Neural progenitor cell (in vitro differentiated cells): Measurements from ENCODE around the gene SV2B. TPM values are rescaled to one million over a fixed set of nuclear protein-coding genes. Genes with fewer than 3 reads are reported as not detected.

ENCODE experiments used
- DNase-seq: peaks from one replicate; pipeline ENCODE4 v3.0.0-alpha.2; 2016; ENCODE audit warnings: low spot score
- H2AFZ ChIP-seq: fragments of 200-600 bp; sonication (generic); replicated peaks from 2 replicates; pipeline ENCODE4 v1.6.1; 2016; ENCODE audit warnings: antibody characterized with exemption
- H3F3A ChIP-seq: fragments of 200-600 bp; sonication (generic); 2 replicates; pipeline ENCODE4 v1.6.1; 2016; ENCODE audit warnings: antibody characterized with exemption, low read depth
- H3K27ac ChIP-seq: fragments of 200-600 bp; sonication (generic); 2 replicates; pipeline ENCODE4 v1.5.1; 2016; ENCODE audit warnings: mild to moderate bottlenecking
- H3K27me3 ChIP-seq: fragments of 200-600 bp; sonication (generic); 2 replicates; pipeline ENCODE4 v1.6.1; 2016; ENCODE audit warnings: mild to moderate bottlenecking, moderate library complexity
- H3K36me3 ChIP-seq: fragments of 200-600 bp; sonication (generic); 2 replicates; pipeline ENCODE4 v1.5.1; 2016
- H3K4me1 ChIP-seq: fragments of 200-600 bp; sonication (generic); 2 replicates; pipeline ENCODE4 v1.6.1; 2016; ENCODE audit warnings: mixed run types
- H3K4me2 ChIP-seq: fragments of 200-600 bp; sonication (generic); 2 replicates; pipeline ENCODE4 v1.6.1; 2016
- H3K4me3 ChIP-seq: fragments of 200-600 bp; sonication (generic); 2 replicates; pipeline ENCODE4 v1.5.1; 2016
- H3K79me2 ChIP-seq: fragments of 200-600 bp; sonication (generic); 2 replicates; pipeline ENCODE4 v1.6.1; 2016; ENCODE audit warnings: low read depth
- H3K9ac ChIP-seq: fragments of 200-600 bp; sonication (generic); 2 replicates; pipeline ENCODE4 v1.6.1; 2016
- H3K9me3 ChIP-seq: fragments of 200-600 bp; sonication (generic); 2 replicates; pipeline ENCODE4 v1.5.1; 2016; ENCODE audit warnings: low read depth
- H4K20me1 ChIP-seq: fragments of 200-600 bp; sonication (generic); 2 replicates; pipeline ENCODE4 v1.6.1; 2016; ENCODE audit warnings: low read depth
- H3K27ac Mint-ChIP-seq: 3 replicates; pipeline ENCODE4 v1.8.0; 2021; ENCODE audit warnings: mixed read lengths
- H3K27me3 Mint-ChIP-seq: 2 replicates; pipeline ENCODE4 v1.8.0; 2022; ENCODE audit warnings: low read depth, mild to moderate bottlenecking, inconsistent platforms, moderate library complexity, mixed read lengths; ENCODE audit not compliant: insufficient read depth
- H3K36me3 Mint-ChIP-seq: 3 replicates; pipeline ENCODE4 v1.8.0; 2021; ENCODE audit warnings: mixed read lengths
- H3K4me1 Mint-ChIP-seq: 3 replicates; pipeline ENCODE4 v1.8.0; 2021; ENCODE audit warnings: mixed read lengths
- H3K4me3 Mint-ChIP-seq: 3 replicates; pipeline ENCODE4 v1.8.0; 2021; ENCODE audit warnings: mild to moderate bottlenecking, moderate library complexity, mixed read lengths
- H3K9me3 Mint-ChIP-seq: 3 replicates; pipeline ENCODE4 v1.8.0; 2020; ENCODE audit warnings: mixed read lengths
- EZH2 ChIP-seq: fragments of 200-600 bp; sonication (generic); IDR thresholded peaks from 2 replicates; pipeline ENCODE4 v1.6.1; 2017; ENCODE audit warnings: antibody characterized with exemption, mild to moderate bottlenecking, moderate library complexity
- EZH2phosphoT487 ChIP-seq: fragments of 200-600 bp; sonication (generic); IDR thresholded peaks from 2 replicates; pipeline ENCODE4 v1.6.1; 2017; ENCODE audit warnings: antibody characterized with exemption
- total RNA-seq: library from RNA; depleted of rRNA; stranded (reverse); fragments of >200 nt; gene quantifications from 2 replicates; pipeline ENCODE4 v1.2.3, GENCODE V29; 2015; ENCODE audit warnings: low replicate concordance
- TF ChIP-seq, protein P1 (sequence below): fragments of 200-600 bp; sonication (generic); IDR thresholded peaks from 2 replicates; pipeline ENCODE4 v1.5.1; 2017; ENCODE audit warnings: antibody characterized with exemption, mild to moderate bottlenecking

SV2B gene
- total RNA-seq, 1 donor from 2014 or later = 0.02 TPM

DNA sequence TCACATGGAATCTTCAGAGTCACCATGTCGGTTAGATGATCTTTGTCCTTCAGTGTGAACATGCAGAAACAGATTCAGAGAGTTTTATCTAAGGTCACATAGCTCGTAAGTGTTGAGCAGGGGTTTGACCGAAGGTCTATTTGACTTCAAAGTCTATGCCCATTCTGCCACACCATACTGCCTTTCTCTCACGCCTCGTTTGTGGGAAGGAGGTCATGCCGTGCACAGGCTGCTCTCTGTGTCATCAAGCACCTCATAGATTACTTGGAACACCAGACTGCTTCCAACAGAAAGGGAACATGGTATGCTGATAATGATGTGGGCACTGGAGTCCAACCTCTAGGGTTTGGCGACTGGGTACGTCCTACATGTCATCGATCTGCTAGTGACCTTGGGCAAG, 128.8 kb downstream of the SV2B start:
- no peak overlapping the region for H3K4me3 ChIP-seq

DNA sequence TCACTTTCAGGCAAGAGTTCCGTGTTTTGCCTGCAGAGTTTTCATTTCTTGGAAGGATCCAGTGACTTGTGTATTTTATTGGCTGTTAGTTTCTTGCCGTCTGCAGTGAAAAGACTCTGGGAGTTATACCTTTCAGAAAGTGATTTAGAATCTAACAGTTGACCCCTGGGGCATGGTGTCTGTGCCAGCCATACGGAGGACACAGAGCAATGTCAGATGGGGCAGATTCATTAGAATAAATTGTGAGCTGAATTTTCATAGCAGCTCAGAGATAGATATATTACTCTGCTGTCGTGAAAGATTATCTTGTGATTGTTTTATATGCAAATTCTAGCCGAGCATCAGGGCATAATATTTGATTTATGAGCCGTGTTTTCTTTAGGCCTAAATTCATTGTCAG, 131.6 kb downstream of the SV2B start:
- peaks cover 2% of the 10 kb centered on the region for H3K27me3 Mint-ChIP-seq
- H3K27ac ChIP-seq = no peak overlapping the region
- H3K9me3 Mint-ChIP-seq = peaks cover 3% of the 10 kb centered on the region

More for the DNA sequence above, 128.8 kb downstream of the SV2B start:
- H3F3A ChIP-seq = peaks cover 13% of the 10 kb centered on the region
- no peak for DNase-seq
- peaks cover 21% of the 10 kb centered on the region for H3K4me1 ChIP-seq
- H3K27me3 ChIP-seq = no peaks in the 10 kb centered on the region
- no peaks in the 10 kb centered on the region for H3K9me3 ChIP-seq
- Mint-ChIP-seq H3K27me3 (peaks cover 2% of the 10 kb centered on the region), H3K4me1 (peaks cover 8% of the 10 kb centered on the region), H3K27ac (no peak overlapping the region), H3K4me3 (no peak overlapping the region), H3K36me3 (no peaks in the 10 kb centered on the region), H3K9me3 (peaks cover 3% of the 10 kb centered on the region)
- no peaks in the 10 kb centered on the region for H4K20me1 ChIP-seq
- H2AFZ ChIP-seq = no peak overlapping the region
- no peak overlapping the region for H3K27ac ChIP-seq
- no peaks in the 10 kb centered on the region for H3K79me2 ChIP-seq
- no peak overlapping the region for H3K4me2 ChIP-seq
- no peak overlapping the region for H3K9ac ChIP-seq
- TF ChIP-seq, protein P1, sequence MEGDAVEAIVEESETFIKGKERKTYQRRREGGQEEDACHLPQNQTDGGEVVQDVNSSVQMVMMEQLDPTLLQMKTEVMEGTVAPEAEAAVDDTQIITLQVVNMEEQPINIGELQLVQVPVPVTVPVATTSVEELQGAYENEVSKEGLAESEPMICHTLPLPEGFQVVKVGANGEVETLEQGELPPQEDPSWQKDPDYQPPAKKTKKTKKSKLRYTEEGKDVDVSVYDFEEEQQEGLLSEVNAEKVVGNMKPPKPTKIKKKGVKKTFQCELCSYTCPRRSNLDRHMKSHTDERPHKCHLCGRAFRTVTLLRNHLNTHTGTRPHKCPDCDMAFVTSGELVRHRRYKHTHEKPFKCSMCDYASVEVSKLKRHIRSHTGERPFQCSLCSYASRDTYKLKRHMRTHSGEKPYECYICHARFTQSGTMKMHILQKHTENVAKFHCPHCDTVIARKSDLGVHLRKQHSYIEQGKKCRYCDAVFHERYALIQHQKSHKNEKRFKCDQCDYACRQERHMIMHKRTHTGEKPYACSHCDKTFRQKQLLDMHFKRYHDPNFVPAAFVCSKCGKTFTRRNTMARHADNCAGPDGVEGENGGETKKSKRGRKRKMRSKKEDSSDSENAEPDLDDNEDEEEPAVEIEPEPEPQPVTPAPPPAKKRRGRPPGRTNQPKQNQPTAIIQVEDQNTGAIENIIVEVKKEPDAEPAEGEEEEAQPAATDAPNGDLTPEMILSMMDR = no peak
- TF ChIP-seq EZH2 (no peak), EZH2phosphoT487 (no peak)
- H3K36me3 ChIP-seq = no peaks in the 10 kb centered on the region

DNA sequence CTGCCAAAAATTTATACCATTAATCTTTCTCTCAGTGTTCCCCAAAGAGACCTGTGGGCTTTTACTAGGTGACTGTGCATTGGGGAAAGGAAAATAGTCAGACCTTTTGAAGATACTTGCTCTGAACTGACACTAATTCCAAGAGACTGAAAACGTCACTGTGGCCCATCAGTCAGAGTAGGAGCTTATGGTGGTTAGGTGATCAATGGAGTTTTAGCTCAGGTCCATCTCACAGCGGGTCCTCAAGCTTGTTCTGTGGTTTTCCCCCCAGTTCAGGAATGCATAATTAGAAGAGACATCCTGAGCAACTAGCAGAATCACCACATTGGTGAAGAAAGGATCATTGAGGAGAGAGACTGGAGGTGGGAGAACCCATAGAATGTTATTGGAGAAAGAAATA, 134.7 kb downstream of the SV2B start:
- Histone ChIP-seq H3K79me2 (no peaks in the 10 kb centered on the region), H3K4me1 (peaks cover 8% of the 10 kb centered on the region), H3K4me2 (no peak overlapping the region), H3K4me3 (no peak overlapping the region), H3K27ac (no peak overlapping the region), H3F3A (no peaks in the 10 kb centered on the region), H3K36me3 (no peaks in the 10 kb centered on the region), H4K20me1 (no peaks in the 10 kb centered on the region), H2AFZ (no peak overlapping the region), H3K27me3 (peaks cover 40% of the 10 kb centered on the region), H3K9ac (no peak overlapping the region), H3K9me3 (no peaks in the 10 kb centered on the region)
- H3K27ac Mint-ChIP-seq = no peak overlapping the region
- TF ChIP-seq, protein P1 = no peak
- no peak for TF ChIP-seq EZH2
- no peak for TF ChIP-seq EZH2phosphoT487
- H3K36me3 Mint-ChIP-seq = no peaks in the 10 kb centered on the region
- no peaks in the 10 kb centered on the region for H3K9me3 Mint-ChIP-seq
- peaks cover 4% of the 10 kb centered on the region for H3K27me3 Mint-ChIP-seq
- DNase-seq = no peak
- no peak overlapping the region for H3K4me3 Mint-ChIP-seq
- peaks cover 23% of the 10 kb centered on the region for H3K4me1 Mint-ChIP-seq

More for the DNA sequence above, 131.6 kb downstream of the SV2B start:
- Mint-ChIP-seq H3K27ac (no peak overlapping the region), H3K4me1 (peaks cover 8% of the 10 kb centered on the region), H3K4me3 (no peak overlapping the region), H3K36me3 (no peaks in the 10 kb centered on the region)
- Histone ChIP-seq H3K4me2 (no peak overlapping the region), H3K36me3 (no peaks in the 10 kb centered on the region), H2AFZ (no peak overlapping the region), H3K9ac (no peak overlapping the region), H4K20me1 (no peaks in the 10 kb centered on the region), H3K4me3 (no peak overlapping the region), H3K27me3 (peaks cover 18% of the 10 kb centered on the region), H3K9me3 (no peaks in the 10 kb centered on the region), H3K4me1 (peaks cover 18% of the 10 kb centered on the region), H3K79me2 (no peaks in the 10 kb centered on the region), H3F3A (peaks cover 13% of the 10 kb centered on the region)
- TF ChIP-seq EZH2phosphoT487 = no peak
- TF ChIP-seq, protein P1 = no peak
- no peak for TF ChIP-seq EZH2
- DNase-seq = no peak
